Keratinocyte (primary cell): Measurements from ENCODE around the gene RMC1. TPM values are rescaled to one million over a fixed set of nuclear protein-coding genes. Genes with fewer than 3 reads are reported as not detected.

ENCODE experiments used
- DNase-seq: peaks from one replicate; pipeline ENCODE4 v3.0.0-alpha.2; 2011; ENCODE audit warnings: low read depth, missing footprints, low spot score
- FAIRE-seq: peaks from 2 replicates; lab custom pipeline; 2011; peaks lifted over from hg19 to GRCh38; lab: Jason Lieb, UNC
- H2AFZ ChIP-seq: 2 replicates; pipeline ENCODE4 v1.6.0; 2012; ENCODE audit warnings: low read length, control low read depth, inconsistent platforms; ENCODE audit not compliant: control insufficient read depth
- H3K27ac ChIP-seq: 2 replicates; pipeline ENCODE4 v1.5.1; 2011; ENCODE audit warnings: low read length; ENCODE audit not compliant: control insufficient read depth, insufficient read depth
- H3K27me3 ChIP-seq: 3 replicates; pipeline ENCODE4 v1.6.0; 2011; ENCODE audit warnings: low read length; ENCODE audit not compliant: control insufficient read depth, insufficient read depth; ENCODE audit errors: extremely low read depth
- H3K36me3 ChIP-seq, 2 experiments: 2 replicates in 1 of 2; 3 replicates in 1 of 2; pipeline ENCODE4 v1.5.1; 2011; ENCODE audit warnings: low read length in 2 of 2, mild to moderate bottlenecking in 1 of 2; ENCODE audit not compliant: control insufficient read depth in 2 of 2, insufficient read depth in 2 of 2; ENCODE audit errors: extremely low read depth in 1 of 2
- H3K4me1 ChIP-seq: 3 replicates; pipeline ENCODE4 v1.5.1; 2011; ENCODE audit warnings: low read length; ENCODE audit not compliant: control insufficient read depth, insufficient read depth; ENCODE audit errors: extremely low read depth
- H3K4me2 ChIP-seq: 3 replicates; pipeline ENCODE4 v1.6.0; 2011; ENCODE audit warnings: low read depth, low read length; ENCODE audit not compliant: control insufficient read depth, insufficient read depth; ENCODE audit errors: extremely low read depth
- H3K4me3 ChIP-seq, 3 experiments: fragments of 200-600 bp in 1 of 3; sonication (generic) in 1 of 3; 2 replicates in 2 of 3; 3 replicates in 1 of 3; pipeline ENCODE4 v1.5.1; 2011 to 2016; ENCODE audit warnings: low read length in 3 of 3, mild to moderate bottlenecking in 3 of 3, control low read depth in 2 of 3, inconsistent platforms in 1 of 3, low read depth in 1 of 3, mixed read lengths in 1 of 3, mixed run types in 1 of 3, moderate library complexity in 1 of 3; ENCODE audit not compliant: control insufficient read depth in 2 of 3, insufficient read depth in 2 of 3; ENCODE audit errors: extremely low read depth in 1 of 3
- H3K79me2 ChIP-seq: 2 replicates; pipeline ENCODE4 v1.6.0; 2012; ENCODE audit warnings: low read length; ENCODE audit not compliant: control insufficient read depth, insufficient read depth
- H3K9ac ChIP-seq: 3 replicates; pipeline ENCODE4 v1.6.0; 2011; ENCODE audit warnings: low read length; ENCODE audit not compliant: control insufficient read depth, insufficient read depth; ENCODE audit errors: extremely low read depth
- H3K9me1 ChIP-seq: 3 replicates; pipeline ENCODE4 v1.6.0; 2011; ENCODE audit warnings: low read length; ENCODE audit not compliant: control insufficient read depth, insufficient read depth; ENCODE audit errors: extremely low read depth
- H3K9me3 ChIP-seq: 2 replicates; pipeline ENCODE4 v1.5.1; 2012; ENCODE audit warnings: low read depth, low read length; ENCODE audit not compliant: control insufficient read depth
- H4K20me1 ChIP-seq: 3 replicates; pipeline ENCODE4 v1.6.0; 2011; ENCODE audit warnings: low read length; ENCODE audit not compliant: control insufficient read depth, insufficient read depth; ENCODE audit errors: extremely low read depth
- CTCF ChIP-seq, 3 experiments: IDR thresholded peaks in 1 of 3; conservative IDR thresholded peaks in 1 of 3; optimal IDR thresholded peaks in 1 of 3; 2 replicates in 2 of 3; 3 replicates in 1 of 3; pipeline versions ENCODE3 to v1.5.1; 2011; ENCODE audit warnings: low read length in 3 of 3, mild to moderate bottlenecking in 3 of 3, moderate library complexity in 2 of 3, control low read depth in 1 of 3, inconsistent platforms in 1 of 3; ENCODE audit not compliant: insufficient read depth in 2 of 3; ENCODE audit errors: extremely low read depth in 1 of 3
- EZH2 ChIP-seq: IDR thresholded peaks from one replicate; pipeline ENCODE4 v1.6.1; 2012; ENCODE audit warnings: inconsistent platforms, mild to moderate bottlenecking, low read length, moderate library complexity
- dilution Hi-C: fragments of 300-500 bp; cut with MboI; formaldehyde crosslinking; loops from one replicate; pipeline ENCODE4 v1.7.0; 2020; ENCODE audit warnings: low sequenced_read_pairs; ENCODE audit not compliant: extremely low pct_ligation_motif_present
- polyA plus RNA-seq, 5 experiments: library from polyadenylated mRNA; depleted of rRNA in 3 of 5; stranded (reverse) in 3 of 5; stranded (forward) in 1 of 5; unstranded in 1 of 5; fragments of >200 nt; gene quantifications; 1 replicate in 1 of 5; 2 replicates in 3 of 5; 3 replicates in 1 of 5; pipeline versions ENCODE4 v1.2.1 to v1.2.3, GENCODE V29; 2011 to 2012; ENCODE audit warnings: missing spikeins in 2 of 5, low read depth in 1 of 5, low replicate concordance in 1 of 5

RMC1 gene
- polyA plus RNA-seq, 1 donor (not counting 4 experiments of a cell fraction or from before 2014, with no cell fraction given) = 26.4 TPM

GRCh38 chr18:23536204-23536603, 32.9 kb downstream of the RMC1 start:
- FAIRE-seq = no peak
- no peak overlapping the region for H3K27ac ChIP-seq
- no peak for DNase-seq
- dilution Hi-C loops = no loop called here
- H3K9me3 ChIP-seq = no peaks in the 10 kb centered on the region
- H4K20me1 ChIP-seq = no peaks in the 10 kb centered on the region
- TF ChIP-seq CTCF (optimal IDR thresholded peaks at IDR 0.05 in 1 of 3, IDR thresholded peaks at IDR 0.05 in 1 of 3, conservative IDR thresholded peaks at IDR 0.05 in 1 of 3; ENCODE audit: extremely low read depth in 1 of 3, insufficient read depth in 2 of 3, low read length in 3 of 3) (no peak), EZH2 (no peak)
- peaks cover 65 to 76% of the 10 kb centered on the region in 2 experiments for H3K36me3 ChIP-seq
- H3K4me2 ChIP-seq = no peak overlapping the region
- no peaks in the 10 kb centered on the region for H3K79me2 ChIP-seq
- H3K4me1 ChIP-seq = no peaks in the 10 kb centered on the region
- H3K9me1 ChIP-seq = no peaks in the 10 kb centered on the region
- no peak overlapping the region for H3K4me3 ChIP-seq
- H2AFZ ChIP-seq = no peak overlapping the region
- no peaks in the 10 kb centered on the region for H3K27me3 ChIP-seq
- no peak overlapping the region for H3K9ac ChIP-seq

GRCh38 chr18:23537274-23537673, 34.0 kb downstream of the RMC1 start:
- dilution Hi-C loops = no loop called here
- H3K36me3 ChIP-seq = peaks cover 68 to 78% of the 10 kb centered on the region in 2 experiments
- no peaks in the 10 kb centered on the region for H4K20me1 ChIP-seq
- no peaks in the 10 kb centered on the region for H3K9me3 ChIP-seq
- FAIRE-seq (no peak), DNase-seq (no peak)
- H3K4me3 ChIP-seq = no peak overlapping the region
- no peaks in the 10 kb centered on the region for H3K27me3 ChIP-seq
- TF ChIP-seq CTCF (optimal IDR thresholded peaks at IDR 0.05 in 1 of 3, IDR thresholded peaks at IDR 0.05 in 1 of 3, conservative IDR thresholded peaks at IDR 0.05 in 1 of 3; ENCODE audit: extremely low read depth in 1 of 3, insufficient read depth in 2 of 3, low read length in 3 of 3) (no peak), EZH2 (no peak)
- H3K4me1 ChIP-seq = no peaks in the 10 kb centered on the region
- H3K27ac ChIP-seq = no peak overlapping the region
- H3K79me2 ChIP-seq = no peaks in the 10 kb centered on the region
- no peak overlapping the region for H3K9ac ChIP-seq
- H3K9me1 ChIP-seq = no peaks in the 10 kb centered on the region
- no peak overlapping the region for H2AFZ ChIP-seq
- no peak overlapping the region for H3K4me2 ChIP-seq
